Kidney epithelial cell (primary cell): ENCODE measurements around the gene RBL2. TPM values are rescaled to one million over a fixed set of nuclear protein-coding genes. Genes with fewer than 3 reads are reported as not detected.

ENCODE experiments used
- DNase-seq: peaks from one replicate; pipeline ENCODE4 v3.0.0-alpha.2; 2010; ENCODE audit warnings: low read depth
- H3K27me3 ChIP-seq: 2 replicates; pipeline ENCODE4 v1.6.0; 2011; ENCODE audit warnings: low read length; ENCODE audit not compliant: control insufficient read depth, insufficient read depth
- H3K36me3 ChIP-seq: 2 replicates; pipeline ENCODE4 v1.5.1; 2011; ENCODE audit warnings: low read length; ENCODE audit not compliant: control insufficient read depth, insufficient read depth
- H3K4me3 ChIP-seq: 2 replicates; pipeline ENCODE4 v1.5.1; 2011; ENCODE audit warnings: low read depth, mild to moderate bottlenecking, control low read depth, low read length
- total RNA-seq: library from RNA; depleted of rRNA; stranded (reverse); fragments of >200 nt; gene quantifications from 2 replicates; pipeline ENCODE4 v1.2.3, GENCODE V29; 2015
- TF ChIP-seq, protein P1 (sequence below): IDR thresholded peaks from 2 replicates; pipeline ENCODE4 v1.5.1; 2011; ENCODE audit warnings: mild to moderate bottlenecking, moderate library complexity, low read length, control low read depth, inconsistent platforms; ENCODE audit not compliant: insufficient read depth, poor library complexity, severe bottlenecking

RBL2 gene
- total RNA-seq, 1 donor from 2014 or later: 35.9 TPM

GRCh38 chr16:53429221-53429943, 4.9 kb upstream of the RBL2 start:
- Histone ChIP-seq H3K27me3 (no peaks in the 10 kb centered on the region), H3K4me3 (no peak overlapping the region), H3K36me3 (no peaks in the 10 kb centered on the region)
- DNase-seq: no peak
- TF ChIP-seq, protein P1, sequence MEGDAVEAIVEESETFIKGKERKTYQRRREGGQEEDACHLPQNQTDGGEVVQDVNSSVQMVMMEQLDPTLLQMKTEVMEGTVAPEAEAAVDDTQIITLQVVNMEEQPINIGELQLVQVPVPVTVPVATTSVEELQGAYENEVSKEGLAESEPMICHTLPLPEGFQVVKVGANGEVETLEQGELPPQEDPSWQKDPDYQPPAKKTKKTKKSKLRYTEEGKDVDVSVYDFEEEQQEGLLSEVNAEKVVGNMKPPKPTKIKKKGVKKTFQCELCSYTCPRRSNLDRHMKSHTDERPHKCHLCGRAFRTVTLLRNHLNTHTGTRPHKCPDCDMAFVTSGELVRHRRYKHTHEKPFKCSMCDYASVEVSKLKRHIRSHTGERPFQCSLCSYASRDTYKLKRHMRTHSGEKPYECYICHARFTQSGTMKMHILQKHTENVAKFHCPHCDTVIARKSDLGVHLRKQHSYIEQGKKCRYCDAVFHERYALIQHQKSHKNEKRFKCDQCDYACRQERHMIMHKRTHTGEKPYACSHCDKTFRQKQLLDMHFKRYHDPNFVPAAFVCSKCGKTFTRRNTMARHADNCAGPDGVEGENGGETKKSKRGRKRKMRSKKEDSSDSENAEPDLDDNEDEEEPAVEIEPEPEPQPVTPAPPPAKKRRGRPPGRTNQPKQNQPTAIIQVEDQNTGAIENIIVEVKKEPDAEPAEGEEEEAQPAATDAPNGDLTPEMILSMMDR: no peak

DNA sequence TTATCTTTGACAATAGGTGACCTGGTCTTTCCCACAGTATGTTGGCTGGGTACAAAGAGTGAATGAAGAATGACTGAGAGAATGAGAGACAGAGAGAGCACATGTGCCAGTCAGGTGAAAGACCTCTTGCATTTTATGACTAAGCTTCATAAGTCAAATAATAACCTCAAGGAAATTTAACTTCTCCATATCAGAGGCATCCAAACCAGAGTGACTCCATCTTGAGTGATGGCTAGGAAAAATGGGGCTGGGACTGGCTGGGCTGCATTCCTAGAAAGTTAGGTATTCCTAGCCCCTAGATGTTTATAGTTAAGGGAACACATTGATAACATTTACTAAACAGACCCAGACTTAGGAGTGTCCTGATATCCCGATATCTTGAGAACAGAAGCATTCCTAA, 3.9 kb upstream of the RBL2 start:
- H3K4me3 ChIP-seq: no peak overlapping the region
- TF ChIP-seq, protein P1: no peak
- H3K36me3 ChIP-seq: no peaks in the 10 kb centered on the region
- DNase-seq: no peak
- H3K27me3 ChIP-seq: no peaks in the 10 kb centered on the region

DNA sequence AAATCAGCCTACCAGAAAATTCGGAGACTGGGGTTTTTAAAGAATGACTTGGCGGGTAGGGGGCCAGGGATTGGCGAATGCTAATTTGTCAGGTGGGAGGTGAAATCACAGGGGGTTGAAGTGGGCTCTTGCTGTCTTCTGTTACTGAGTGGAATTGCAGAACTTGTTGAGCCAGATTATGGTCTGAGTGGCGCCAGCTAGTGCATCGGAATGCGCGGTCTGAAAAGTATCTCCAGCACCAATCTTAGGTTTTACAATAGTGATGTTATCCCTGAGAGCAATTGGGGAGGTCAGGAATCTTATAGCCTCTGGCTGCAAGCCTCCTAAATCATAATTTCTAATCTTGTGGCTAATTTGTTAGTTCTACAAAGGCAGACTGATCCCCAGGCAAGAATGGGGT, 762 bp upstream of the RBL2 start:
- H3K4me3 ChIP-seq: no peak overlapping the region

GRCh38 chr16:53433930-53434376, 318 bp upstream of the RBL2 start:
- TF ChIP-seq, protein P1: no peak
- no peak for DNase-seq
- Histone ChIP-seq H3K4me3 (peak overlapping the region; percentile 99), H3K36me3 (no peaks in the 10 kb centered on the region), H3K27me3 (no peaks in the 10 kb centered on the region)

More for the DNA sequence above, 762 bp upstream of the RBL2 start:
- DNase-seq: no peak
- no peaks in the 10 kb centered on the region for H3K27me3 ChIP-seq
- H3K36me3 ChIP-seq: no peaks in the 10 kb centered on the region
- TF ChIP-seq, protein P1: no peak

DNA sequence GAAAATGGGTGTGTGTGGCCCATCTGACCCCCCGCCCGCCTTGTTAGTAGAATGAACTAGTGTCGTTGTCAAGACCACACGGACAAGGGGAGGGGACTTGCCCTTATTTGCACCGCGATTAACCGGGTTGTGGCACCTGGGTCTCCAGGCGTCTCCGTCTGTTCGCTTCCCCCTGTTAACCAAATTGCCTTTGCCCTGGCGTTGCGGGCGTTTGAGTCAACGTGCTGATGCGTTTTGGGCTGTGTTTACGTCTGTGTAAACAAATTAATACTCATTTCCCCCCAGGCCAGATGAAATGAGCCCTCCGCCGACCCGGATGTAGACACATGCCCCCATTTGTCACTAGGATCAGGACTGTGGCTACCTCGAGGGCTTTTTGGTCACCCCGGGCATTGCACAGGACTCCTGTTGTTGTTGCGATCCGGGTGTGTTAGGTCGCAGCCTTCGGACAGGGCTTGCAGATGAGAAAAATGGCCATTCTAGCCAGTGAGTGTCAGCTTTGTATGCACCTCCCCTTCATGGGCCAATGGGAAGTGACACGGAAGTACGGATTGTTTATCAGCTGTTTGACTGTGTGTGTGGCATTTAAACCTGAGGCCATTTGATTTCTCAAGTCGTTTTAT, 906 bp downstream of the RBL2 start:
- Histone ChIP-seq H3K4me3 (peak overlapping the region; percentile 99), H3K27me3 (no peaks in the 10 kb centered on the region), H3K36me3 (no peaks in the 10 kb centered on the region)
- TF ChIP-seq, protein P1: no peak
- peak; percentile 71 for DNase-seq
